Naive thymus-derived CD4-positive, alpha-beta T cell (primary cell): ENCODE data around the gene PRKD1. TPM values are rescaled to one million over a fixed set of nuclear protein-coding genes. Genes with fewer than 3 reads are reported as not detected.

Experiments used
- ATAC-seq: fragments of 150-1000 bp; cut with Tn5 transposase; 2 replicates; pipeline ENCODE4 v1.10.0; 2021; ENCODE audit warnings: mild to moderate bottlenecking, moderate library complexity
- CTCF ChIA-PET: fragments of 350-600 bp; sonication (Branson Sonifier 250); formaldehyde crosslinking; loops from one replicate; lab custom pipeline; 2021; ENCODE audit warnings: antibody characterized with exemption; lab: Charles Lee
- POLR2A ChIA-PET: fragments of 350-600 bp; sonication (Branson Sonifier 250); formaldehyde crosslinking; loops from one replicate; lab custom pipeline; 2021; ENCODE audit warnings: antibody characterized with exemption, inconsistent platforms; lab: Charles Lee
- DNase-seq, 9 donors: peaks; one replicate each; pipeline versions ENCODE4 v3.0.0 to v3.0.0-alpha.2; 2020 to 2022; ENCODE audit warnings: mixed read lengths in 1 of 9
- H3K27ac ChIP-seq: one replicate; pipeline ENCODE4 v1.7.0; 2013; ENCODE audit warnings: mild to moderate bottlenecking, low read depth, low read length, moderate library complexity
- H3K27me3 ChIP-seq, 2 donors: one replicate each; pipeline ENCODE4 v1.7.0; 2013; ENCODE audit warnings: low read length in 2 of 2, mild to moderate bottlenecking in 2 of 2, moderate library complexity in 2 of 2; ENCODE audit not compliant: control insufficient read depth in 2 of 2, insufficient read depth in 2 of 2
- H3K36me3 ChIP-seq, 3 experiments: 1 replicate in 2 of 3; 2 replicates in 1 of 3; pipeline ENCODE4 v1.7.0; 2013; ENCODE audit warnings: low read length in 3 of 3, mild to moderate bottlenecking in 3 of 3, moderate library complexity in 1 of 3; ENCODE audit not compliant: insufficient read depth in 3 of 3, control insufficient read depth in 2 of 3
- H3K4me1 ChIP-seq, 2 donors: one replicate each; pipeline ENCODE4 v1.7.0; 2013; ENCODE audit warnings: low read length in 2 of 2, mild to moderate bottlenecking in 2 of 2, moderate library complexity in 1 of 2; ENCODE audit not compliant: control insufficient read depth in 2 of 2, insufficient read depth in 2 of 2
- H3K4me3 ChIP-seq: 2 replicates; pipeline ENCODE4 v1.7.0; 2013; ENCODE audit warnings: mild to moderate bottlenecking, low read length
- H3K9me3 ChIP-seq, 3 experiments: 1 replicate in 2 of 3; 2 replicates in 1 of 3; pipeline ENCODE4 v1.7.0; 2013; ENCODE audit warnings: low read length in 3 of 3; ENCODE audit not compliant: control insufficient read depth in 2 of 3
- H3K27ac Mint-ChIP-seq, 9 donors: one replicate each; pipeline ENCODE4 v1.8.0; 2020 to 2022; ENCODE audit warnings: mixed read lengths in 9 of 9, mild to moderate bottlenecking in 8 of 9, moderate library complexity in 5 of 9, inconsistent platforms in 2 of 9
- H3K27me3 Mint-ChIP-seq, 5 donors: one replicate each; pipeline ENCODE4 v1.8.0; 2021 to 2022; ENCODE audit warnings: mixed read lengths in 5 of 5, mild to moderate bottlenecking in 1 of 5
- H3K36me3 Mint-ChIP-seq, 5 donors: one replicate each; pipeline ENCODE4 v1.8.0; 2020 to 2022; ENCODE audit warnings: mixed read lengths in 5 of 5, mild to moderate bottlenecking in 3 of 5, inconsistent platforms in 1 of 5
- H3K4me1 Mint-ChIP-seq, 7 donors: one replicate each; pipeline ENCODE4 v1.8.0; 2020 to 2022; ENCODE audit warnings: mixed read lengths in 7 of 7, mild to moderate bottlenecking in 3 of 7, inconsistent platforms in 1 of 7
- H3K4me3 Mint-ChIP-seq, 10 donors: one replicate each; pipeline ENCODE4 v1.8.0; 2020 to 2022; ENCODE audit warnings: mild to moderate bottlenecking in 10 of 10, mixed read lengths in 10 of 10, moderate library complexity in 6 of 10, inconsistent platforms in 2 of 10
- H3K9me3 Mint-ChIP-seq, 11 donors: one replicate each; pipeline ENCODE4 v1.8.0; 2020 to 2022; ENCODE audit warnings: mixed read lengths in 11 of 11, mild to moderate bottlenecking in 4 of 11, inconsistent platforms in 1 of 11, moderate library complexity in 1 of 11
- intact Hi-C, 2 donors: fragments of 100-400 bp; cut with micrococcal nuclease; formaldehyde crosslinking; loops; one replicate each; pipeline ENCODE4 v1.15.1; 2023
- polyA plus RNA-seq, 2 donors: library from polyadenylated mRNA; unstranded; fragments of 300-500 nt; fragmentation: Illumina TruSeq; gene quantifications; one replicate each; pipeline ENCODE4 v1.2.3, GENCODE V29; 2021
- total RNA-seq, 6 experiments: library from RNA in 5 of 6; stranded (reverse) in 5 of 6; gene quantifications; 1 replicate in 5 of 6; 2 replicates in 1 of 6; pipeline ENCODE4 v1.2.3 and lab custom pipeline; 2021 to 2026

Gene PRKD1
- total and polyA plus RNA-seq, 7 experiments from 2014 or later = not detected

GRCh38 chr14:29832042-29832441, 95.6 kb downstream of the PRKD1 start:
- H3K4me3 ChIP-seq = no peak overlapping the region
- CTCF ChIA-PET = no interaction called here
- Mint-ChIP-seq H3K4me3 (no peak overlapping the region), H3K27me3 (no peaks in the 10 kb centered on the region), H3K4me1 (no peaks in the 10 kb centered on the region), H3K27ac (no peak overlapping the region), H3K36me3 (no peaks in the 10 kb centered on the region), H3K9me3 (peaks cover 0 to 10% (median 7%) of the 10 kb centered on the region in 11 donors)
- no peaks in the 10 kb centered on the region for H3K27me3 ChIP-seq
- H3K36me3 ChIP-seq = no peaks in the 10 kb centered on the region
- no peak overlapping the region for H3K27ac ChIP-seq
- DNase-seq = no peak
- POLR2A ChIA-PET = no interaction called here
- no peaks in the 10 kb centered on the region for H3K9me3 ChIP-seq
- no peak for ATAC-seq
- H3K4me1 ChIP-seq = no peaks in the 10 kb centered on the region
- intact Hi-C loops = no loop called here

GRCh38 chr14:29829851-29830250, 97.8 kb downstream of the PRKD1 start:
- Histone ChIP-seq H3K4me1 (no peaks in the 10 kb centered on the region), H3K9me3 (no peaks in the 10 kb centered on the region), H3K4me3 (no peak overlapping the region), H3K27me3 (no peaks in the 10 kb centered on the region), H3K36me3 (no peaks in the 10 kb centered on the region), H3K27ac (no peak overlapping the region)
- intact Hi-C loops = no loop called here
- Mint-ChIP-seq H3K27me3 (no peaks in the 10 kb centered on the region), H3K36me3 (no peaks in the 10 kb centered on the region), H3K4me1 (no peaks in the 10 kb centered on the region), H3K9me3 (peaks cover 0 to 16% (median 0%) of the 10 kb centered on the region in 11 donors), H3K27ac (no peak overlapping the region), H3K4me3 (no peak overlapping the region)
- ATAC-seq = no peak
- CTCF ChIA-PET = no interaction called here
- POLR2A ChIA-PET = no interaction called here
- DNase-seq = no peak

- Mint-ChIP-seq H3K27me3 (no peaks in the 10 kb centered on the region), H3K9me3 (peaks cover 0 to 11% (median 2%) of the 10 kb centered on the region in 11 donors), H3K4me1 (no peaks in the 10 kb centered on the region), H3K27ac (no peak overlapping the region), H3K36me3 (no peaks in the 10 kb centered on the region), H3K4me3 (no peak overlapping the region)
- intact Hi-C loops = no loop called here
- Histone ChIP-seq H3K9me3 (no peaks in the 10 kb centered on the region), H3K27me3 (no peaks in the 10 kb centered on the region), H3K4me3 (no peak overlapping the region), H3K4me1 (no peaks in the 10 kb centered on the region), H3K27ac (no peak overlapping the region), H3K36me3 (no peaks in the 10 kb centered on the region)
- CTCF ChIA-PET = no interaction called here
- ATAC-seq = no peak
- POLR2A ChIA-PET = no interaction called here
- no peak for DNase-seq
Measured at GRCh38 chr14:29823816-29824215, 103.8 kb downstream of the PRKD1 start.

- ATAC-seq = no peak
- no peak overlapping the region for H3K4me3 Mint-ChIP-seq
- H3K27ac Mint-ChIP-seq = no peak overlapping the region
- Histone ChIP-seq H3K9me3 (no peaks in the 10 kb centered on the region), H3K4me1 (no peaks in the 10 kb centered on the region), H3K4me3 (no peak overlapping the region), H3K27ac (no peak overlapping the region), H3K27me3 (no peaks in the 10 kb centered on the region), H3K36me3 (no peaks in the 10 kb centered on the region)
- no peak for DNase-seq
- H3K4me1 Mint-ChIP-seq = no peaks in the 10 kb centered on the region
- H3K36me3 Mint-ChIP-seq = no peaks in the 10 kb centered on the region
- H3K9me3 Mint-ChIP-seq = peaks cover 0 to 7% (median 2%) of the 10 kb centered on the region in 11 donors
- ChIA-PET POLR2A (no interaction called here), CTCF (no interaction called here)
- intact Hi-C loops = no loop called here
- no peaks in the 10 kb centered on the region for H3K27me3 Mint-ChIP-seq
Measured at GRCh38 chr14:29822430-29822709, 105.3 kb downstream of the PRKD1 start.

DNA sequence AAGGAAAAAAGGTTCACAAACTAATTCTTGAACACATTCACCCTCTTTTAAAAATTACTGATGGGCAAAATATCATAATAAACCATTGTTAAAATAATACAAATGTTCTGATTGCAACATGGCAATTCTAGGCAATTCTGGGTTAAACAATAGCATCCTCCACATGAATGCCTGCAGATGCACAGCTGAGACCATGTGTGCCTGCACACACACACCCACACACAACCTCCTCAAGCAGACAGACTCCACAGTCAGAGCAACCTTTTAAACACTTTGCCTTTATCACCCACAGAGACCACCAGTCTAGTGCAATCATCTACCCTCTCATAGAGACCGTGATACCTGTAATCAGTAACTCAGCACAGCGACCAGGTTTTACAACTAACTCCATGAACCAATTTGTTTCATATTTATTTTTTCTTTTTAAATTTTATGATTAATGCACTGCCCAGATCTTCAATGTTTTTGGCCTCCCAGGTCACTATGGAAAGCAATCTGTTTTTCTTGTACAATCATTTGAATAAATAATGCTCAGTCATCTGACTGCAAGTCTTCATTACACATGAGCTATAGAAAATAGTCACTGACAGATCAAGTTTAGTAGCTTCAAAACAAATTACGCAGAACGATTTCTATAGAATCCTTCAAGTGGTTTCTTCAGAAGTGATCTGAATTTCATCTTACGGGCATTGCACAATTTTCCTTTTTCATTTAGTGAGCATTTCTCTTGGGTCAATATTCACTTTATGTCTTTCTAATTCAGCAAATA, 105.8 kb downstream of the PRKD1 start:
- peaks cover 0 to 7% (median 2%) of the 10 kb centered on the region in 11 donors for H3K9me3 Mint-ChIP-seq
- Histone ChIP-seq H3K36me3 (no peaks in the 10 kb centered on the region), H3K27me3 (no peaks in the 10 kb centered on the region), H3K4me3 (no peak overlapping the region), H3K9me3 (no peaks in the 10 kb centered on the region), H3K27ac (no peak overlapping the region), H3K4me1 (no peaks in the 10 kb centered on the region)
- no peak for ATAC-seq
- intact Hi-C loops = no loop called here
- H3K36me3 Mint-ChIP-seq = no peaks in the 10 kb centered on the region
- no peaks in the 10 kb centered on the region for H3K4me1 Mint-ChIP-seq
- ChIA-PET CTCF (no interaction called here), POLR2A (no interaction called here)
- H3K27me3 Mint-ChIP-seq = no peaks in the 10 kb centered on the region
- DNase-seq = no peak
- H3K27ac Mint-ChIP-seq = no peak overlapping the region
- H3K4me3 Mint-ChIP-seq = no peak overlapping the region

DNA sequence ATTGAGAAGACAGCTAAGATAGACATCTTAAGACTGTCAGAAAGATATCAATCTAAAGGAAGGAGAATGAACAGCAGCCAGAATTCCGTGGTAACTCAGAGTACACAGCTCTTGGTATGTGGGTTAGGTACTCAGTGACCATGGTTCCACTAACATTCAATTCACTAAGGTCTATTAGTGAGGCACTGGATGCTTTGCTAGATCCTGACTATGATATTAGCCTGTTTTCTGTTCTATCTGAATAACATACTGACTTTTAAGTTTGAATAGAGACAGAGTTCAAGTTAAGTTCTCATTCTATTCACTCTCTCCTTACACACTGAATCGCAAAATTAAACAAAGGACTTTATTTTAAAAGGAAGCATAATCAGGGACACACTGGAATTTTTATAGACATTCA, 106.4 kb downstream of the PRKD1 start:
- H3K36me3 Mint-ChIP-seq = no peaks in the 10 kb centered on the region
- peaks cover 0 to 7% (median 2%) of the 10 kb centered on the region in 11 donors for H3K9me3 Mint-ChIP-seq
- H3K27ac ChIP-seq = no peak overlapping the region
- H3K4me1 Mint-ChIP-seq = no peaks in the 10 kb centered on the region
- no peaks in the 10 kb centered on the region for H3K27me3 Mint-ChIP-seq
- no peak overlapping the region for H3K4me3 Mint-ChIP-seq
- intact Hi-C loops = no loop called here
- H3K27ac Mint-ChIP-seq = no peak overlapping the region
- no peaks in the 10 kb centered on the region for H3K9me3 ChIP-seq
- no peaks in the 10 kb centered on the region for H3K27me3 ChIP-seq
- no peaks in the 10 kb centered on the region for H3K4me1 ChIP-seq
- H3K4me3 ChIP-seq = no peak overlapping the region
- no peaks in the 10 kb centered on the region for H3K36me3 ChIP-seq
- ATAC-seq = no peak
- ChIA-PET POLR2A (no interaction called here), CTCF (no interaction called here)
- DNase-seq = no peak

- Histone ChIP-seq H3K36me3 (no peaks in the 10 kb centered on the region), H3K9me3 (no peaks in the 10 kb centered on the region), H3K4me1 (no peaks in the 10 kb centered on the region), H3K4me3 (no peak overlapping the region), H3K27me3 (no peaks in the 10 kb centered on the region), H3K27ac (no peak overlapping the region)
- no peaks in the 10 kb centered on the region for H3K27me3 Mint-ChIP-seq
- H3K4me3 Mint-ChIP-seq = no peak overlapping the region
- ATAC-seq = no peak
- no peaks in the 10 kb centered on the region for H3K4me1 Mint-ChIP-seq
- no peak overlapping the region for H3K27ac Mint-ChIP-seq
- no peaks in the 10 kb centered on the region for H3K36me3 Mint-ChIP-seq
- peaks cover 0 to 7% (median 2%) of the 10 kb centered on the region in 11 donors for H3K9me3 Mint-ChIP-seq
- POLR2A ChIA-PET = no interaction called here
- intact Hi-C loops = no loop called here
- no peak for DNase-seq
- CTCF ChIA-PET = no interaction called here
Measured at GRCh38 chr14:29820785-29821184, 106.9 kb downstream of the PRKD1 start.
